GM12874 (cell line): ENCODE results near the gene EXOC3L4.

Experiments
- CTCF ChIP-seq: IDR thresholded peaks from 2 replicates; pipeline ENCODE4 v1.5.1; 2011; ENCODE audit warnings: low read depth, mild to moderate bottlenecking, control low read depth, low read length, moderate library complexity; ENCODE audit not compliant: insufficient read depth

Gene EXOC3L4

GRCh38 chr14:103097244-103097993 lies 2.9 kb downstream of the EXOC3L4 start:
- TF ChIP-seq CTCF, result no peak

DNA sequence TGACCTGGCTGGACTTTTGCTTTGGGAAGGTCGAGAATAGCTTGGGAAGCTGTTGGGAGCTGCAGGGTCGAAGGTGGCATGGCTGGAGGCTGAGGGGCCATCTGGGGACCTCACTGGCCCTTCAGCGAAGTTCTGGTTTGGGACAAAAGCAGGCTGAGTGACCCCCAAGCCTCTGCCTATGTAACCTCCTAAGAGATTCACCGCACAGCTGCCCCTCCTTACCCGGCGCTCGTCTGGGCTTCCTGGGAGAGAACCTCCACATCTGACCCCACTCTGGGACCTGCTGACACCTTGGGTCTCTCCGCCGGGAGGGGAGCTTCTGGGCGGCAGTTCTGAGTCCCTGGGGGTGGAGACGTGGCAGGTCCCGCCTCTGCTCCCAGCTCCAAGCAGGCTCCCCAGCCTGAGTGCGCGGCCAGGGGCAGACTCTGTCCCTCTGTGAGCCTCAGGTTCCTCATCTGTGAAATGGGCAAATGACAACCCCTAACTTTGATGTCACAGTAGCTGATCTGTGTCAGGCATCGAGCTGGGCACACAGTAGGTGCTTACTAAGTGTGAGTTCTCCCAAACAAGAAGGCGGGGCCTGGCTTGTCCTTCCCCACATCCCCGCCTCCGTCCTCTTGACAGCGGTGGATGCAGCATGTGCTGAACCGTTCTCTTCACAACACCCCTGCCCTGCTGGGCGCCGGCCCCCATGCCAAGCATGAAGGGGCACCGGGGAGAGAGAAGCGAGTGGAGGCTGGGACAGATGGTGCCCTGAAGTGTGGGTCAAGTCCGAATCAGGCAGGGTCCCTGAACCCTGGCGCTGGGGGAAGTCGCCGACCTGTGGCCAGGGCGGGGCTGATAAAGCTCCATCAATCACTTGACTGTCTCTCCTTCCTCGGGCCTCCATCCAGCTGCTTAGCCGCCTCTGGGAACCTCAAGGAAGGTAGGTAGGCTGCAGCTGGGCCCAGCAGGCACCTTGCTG lies 3.8 kb downstream of the EXOC3L4 start:
- TF ChIP-seq CTCF, result no peak

GRCh38 chr14:103099081-103099732 lies 4.7 kb downstream of the EXOC3L4 start:
- no peak for TF ChIP-seq CTCF

- no peak for TF ChIP-seq CTCF
These were observed 5.3 kb downstream of the EXOC3L4 start for GRCh38 chr14:103099733-103100280.

- TF ChIP-seq CTCF, result no peak
These were observed 6.0 kb downstream of the EXOC3L4 start for GRCh38 chr14:103100281-103101121.

DNA sequence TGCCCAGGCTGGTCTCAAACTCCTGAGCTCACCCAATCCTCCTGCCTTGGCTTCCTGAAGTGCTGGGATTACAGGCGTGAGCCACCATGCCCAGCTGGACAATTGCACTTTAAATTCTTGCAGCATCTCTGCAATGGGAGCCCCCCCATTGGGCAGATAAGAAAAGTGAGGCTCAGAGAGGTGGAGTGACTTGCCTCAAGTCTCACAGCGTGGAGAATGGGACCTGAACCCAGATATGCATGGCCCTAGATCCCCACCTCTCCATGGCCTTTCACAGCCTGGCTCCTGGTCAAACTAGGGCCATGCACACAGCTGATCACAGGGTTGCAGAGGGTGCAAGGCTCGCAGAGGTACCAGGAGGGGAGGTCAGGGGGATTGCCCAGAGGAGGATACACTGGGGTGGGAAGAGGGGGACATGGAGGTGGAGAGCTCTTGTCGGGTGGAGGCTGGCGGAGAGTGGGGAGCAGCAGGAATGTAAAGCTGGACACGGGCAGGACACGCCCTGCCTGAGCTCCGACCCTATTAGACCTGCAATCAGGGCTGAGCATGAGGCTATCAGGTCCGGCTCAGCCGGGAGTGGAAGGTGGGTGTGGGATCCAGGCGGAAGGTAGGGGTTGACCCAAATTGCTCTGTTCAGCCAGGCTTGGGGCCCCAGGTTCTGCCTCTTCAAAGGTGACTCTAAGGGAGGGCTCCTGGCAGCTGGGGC lies 6.9 kb downstream of the EXOC3L4 start:
- no peak for TF ChIP-seq CTCF
